SIG-M5 (cell line): ENCODE data around the gene HM13.
"Not testable (repeated sequence)": the region's sequence is repeated elsewhere in the genome, so short reads cannot be mapped to it uniquely, and the experiment has no call there.

ENCODE experiments used
- DNase-seq: peaks from one replicate; lab custom pipeline; 2025; lab: John Stamatoyannopoulos, UW

The HM13 gene

GRCh38 chr20:31568041-31568731 lies 53.9 kb downstream of the HM13 start:
- DNase-seq, result no peak

GRCh38 chr20:31568773-31569162 lies 54.5 kb downstream of the HM13 start:
- DNase-seq, result no peak

- DNase-seq, result no peak
These were observed 55.1 kb downstream of the HM13 start for GRCh38 chr20:31569163-31570020.

GRCh38 chr20:31570021-31570463 lies 55.8 kb downstream of the HM13 start:
- DNase-seq, result no peak

- no peak for DNase-seq
These were observed 56.7 kb downstream of the HM13 start for GRCh38 chr20:31570735-31571617.

- no peak for DNase-seq
These were observed 57.9 kb downstream of the HM13 start for GRCh38 chr20:31572042-31572700.

GRCh38 chr20:31572701-31573554 lies 58.7 kb downstream of the HM13 start:
- DNase-seq, result peak; percentile 40

- no peak for DNase-seq
These were observed 59.5 kb downstream of the HM13 start for GRCh38 chr20:31573555-31574321.

GRCh38 chr20:31574986-31575385 lies 60.7 kb downstream of the HM13 start:
- DNase-seq, result not testable (repeated sequence)

GRCh38 chr20:31576751-31577150 lies 62.5 kb downstream of the HM13 start:
- no peak for DNase-seq

- no peak for DNase-seq
These were observed 63.0 kb downstream of the HM13 start for GRCh38 chr20:31577194-31577593.

GRCh38 chr20:31578448-31579138 lies 64.4 kb downstream of the HM13 start:
- no peak for DNase-seq

- DNase-seq, result no peak
These were observed 65.0 kb downstream of the HM13 start for GRCh38 chr20:31579245-31579644.

- DNase-seq, result not testable (repeated sequence)
These were observed 65.9 kb downstream of the HM13 start for GRCh38 chr20:31579941-31580651.

GRCh38 chr20:31580706-31581105 lies 66.5 kb downstream of the HM13 start:
- no peak for DNase-seq

- no peak for DNase-seq
These were observed 67.1 kb downstream of the HM13 start for GRCh38 chr20:31581391-31581790.

- DNase-seq, result no peak
These were observed 73.5 kb downstream of the HM13 start for GRCh38 chr20:31587545-31588389.

GRCh38 chr20:31590717-31591225 lies 76.5 kb downstream of the HM13 start:
- no peak for DNase-seq
